AG09319 (cell line): ENCODE results near the gene PTPRN.

Experiments
- DNase-seq: peaks from one replicate; pipeline ENCODE4 v3.0.0-alpha.2; 2010; ENCODE audit warnings: low read depth; ENCODE audit errors: extremely low read depth
- TF ChIP-seq, protein P1 (sequence below): IDR thresholded peaks from 2 replicates; pipeline ENCODE4 v1.5.1; 2011; ENCODE audit warnings: low read depth, mild to moderate bottlenecking, inconsistent platforms, low read length, moderate library complexity

Gene PTPRN

DNA sequence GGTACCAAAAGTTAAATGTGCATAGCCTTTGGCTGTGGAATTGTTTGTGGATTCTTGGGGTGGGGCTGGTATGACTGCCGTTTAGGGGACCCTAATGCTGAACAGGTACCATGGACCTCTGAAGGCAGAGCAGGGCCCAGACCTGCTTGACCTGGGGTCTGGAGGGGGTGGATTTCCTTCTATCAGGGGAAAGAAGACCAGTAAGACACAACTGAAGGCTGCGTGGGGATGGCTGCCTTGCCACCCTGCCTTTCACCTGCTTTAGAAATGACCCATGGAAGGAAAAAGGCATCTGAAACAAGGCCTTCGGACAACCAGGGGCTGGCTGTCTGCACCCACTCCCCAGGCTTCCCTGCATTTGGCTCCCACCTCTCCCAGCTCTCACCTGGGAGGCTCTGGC is 41.0 kb upstream of the PTPRN start:
- no peak for DNase-seq

DNA sequence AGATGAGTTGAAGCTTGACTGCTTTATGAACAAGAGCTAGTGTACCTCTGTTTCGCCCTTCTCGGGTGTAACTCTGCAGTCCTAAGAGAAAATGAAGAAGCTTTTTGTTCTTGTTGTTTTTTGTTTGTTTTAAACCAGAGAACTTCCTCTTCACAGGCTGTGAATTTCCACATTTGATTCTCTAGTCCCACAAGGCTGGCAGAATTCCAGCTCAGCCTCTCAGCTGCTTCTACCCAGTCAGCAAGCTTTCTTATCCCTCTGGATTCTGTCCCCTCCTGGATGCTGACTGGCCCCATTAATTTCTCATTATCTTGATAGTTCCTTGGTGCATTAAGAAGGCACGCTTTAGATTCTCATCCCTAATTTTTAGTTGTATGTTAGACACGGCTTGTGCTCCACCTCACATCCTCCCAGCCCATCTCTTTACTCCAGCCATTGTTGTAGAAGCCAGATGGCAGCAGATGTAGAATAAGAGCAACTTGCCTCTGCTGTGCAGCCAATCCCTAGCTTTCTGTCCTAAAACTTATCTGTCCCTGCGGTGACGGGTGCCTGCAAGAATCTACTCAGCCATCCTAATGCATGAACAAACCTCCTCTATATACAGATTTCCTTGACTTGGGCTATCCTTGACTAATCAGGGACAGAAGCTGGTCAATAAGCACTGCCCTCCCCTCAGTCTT is 35.7 kb upstream of the PTPRN start:
- TF ChIP-seq, protein P1, sequence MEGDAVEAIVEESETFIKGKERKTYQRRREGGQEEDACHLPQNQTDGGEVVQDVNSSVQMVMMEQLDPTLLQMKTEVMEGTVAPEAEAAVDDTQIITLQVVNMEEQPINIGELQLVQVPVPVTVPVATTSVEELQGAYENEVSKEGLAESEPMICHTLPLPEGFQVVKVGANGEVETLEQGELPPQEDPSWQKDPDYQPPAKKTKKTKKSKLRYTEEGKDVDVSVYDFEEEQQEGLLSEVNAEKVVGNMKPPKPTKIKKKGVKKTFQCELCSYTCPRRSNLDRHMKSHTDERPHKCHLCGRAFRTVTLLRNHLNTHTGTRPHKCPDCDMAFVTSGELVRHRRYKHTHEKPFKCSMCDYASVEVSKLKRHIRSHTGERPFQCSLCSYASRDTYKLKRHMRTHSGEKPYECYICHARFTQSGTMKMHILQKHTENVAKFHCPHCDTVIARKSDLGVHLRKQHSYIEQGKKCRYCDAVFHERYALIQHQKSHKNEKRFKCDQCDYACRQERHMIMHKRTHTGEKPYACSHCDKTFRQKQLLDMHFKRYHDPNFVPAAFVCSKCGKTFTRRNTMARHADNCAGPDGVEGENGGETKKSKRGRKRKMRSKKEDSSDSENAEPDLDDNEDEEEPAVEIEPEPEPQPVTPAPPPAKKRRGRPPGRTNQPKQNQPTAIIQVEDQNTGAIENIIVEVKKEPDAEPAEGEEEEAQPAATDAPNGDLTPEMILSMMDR = no peak
- DNase-seq = no peak

More for the DNA sequence above, 41.0 kb upstream of the PTPRN start:
- TF ChIP-seq, protein P1 = no peak

DNA sequence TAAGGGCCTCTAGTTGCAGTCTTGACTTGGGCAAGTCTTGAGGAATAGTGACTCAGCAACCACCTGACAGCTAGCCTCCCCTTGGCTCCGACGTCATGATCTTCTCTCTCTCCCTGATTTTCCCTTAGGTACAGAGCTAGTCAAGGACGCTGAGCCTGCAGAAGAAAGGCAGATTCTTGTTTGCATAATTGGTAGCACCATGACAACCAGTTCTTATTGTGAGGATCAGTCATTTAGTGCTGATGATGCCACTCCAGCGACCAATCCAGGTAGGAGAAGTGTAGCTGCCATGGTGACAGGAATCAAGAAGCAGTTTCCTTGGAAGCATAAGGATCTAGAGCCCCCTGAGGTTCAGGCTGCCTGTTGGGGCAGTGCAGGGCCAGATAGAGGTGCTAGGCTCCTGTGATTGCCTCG is 26.2 kb upstream of the PTPRN start:
- DNase-seq = no peak
- TF ChIP-seq, protein P1 = no peak

DNA sequence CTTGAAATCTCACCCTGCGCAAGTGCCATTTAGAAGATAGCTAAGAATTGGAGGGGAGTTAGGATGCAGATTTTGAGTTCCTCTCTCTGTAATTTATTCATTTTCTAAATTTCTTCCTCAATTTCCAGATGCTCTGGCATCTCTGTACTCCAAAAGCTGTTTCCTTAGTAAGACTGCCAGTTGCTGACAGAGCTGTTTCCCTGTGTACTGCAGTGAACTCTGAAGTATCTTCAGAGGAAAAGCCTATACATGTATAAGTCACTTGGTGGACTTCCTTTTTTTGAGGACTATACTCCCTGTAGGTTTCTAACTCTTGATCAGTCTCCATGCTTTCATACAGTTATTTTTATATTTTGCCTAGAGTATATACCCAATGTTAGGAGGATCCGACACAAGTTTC is 24.9 kb upstream of the PTPRN start:
- TF ChIP-seq, protein P1 = no peak

DNA sequence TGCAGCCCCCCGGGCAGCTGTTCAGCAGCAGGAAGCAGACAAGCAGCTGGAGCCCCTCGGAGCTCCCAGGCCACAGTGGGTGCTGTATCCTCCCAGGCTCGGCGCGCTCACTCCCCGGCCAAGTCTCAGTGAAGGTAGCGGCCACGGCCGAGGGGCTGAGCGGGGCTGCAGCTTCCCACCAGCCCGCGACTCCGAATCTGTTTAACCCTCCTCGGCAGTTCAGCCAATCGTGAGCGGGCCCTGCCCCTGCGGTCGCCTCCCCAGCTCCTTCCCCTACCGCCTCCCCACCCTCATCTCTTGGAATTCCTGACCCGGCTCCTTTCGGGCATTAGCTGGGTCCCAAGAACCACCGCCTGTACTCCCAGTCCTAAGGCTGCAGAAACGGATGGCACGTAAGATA is 23.3 kb upstream of the PTPRN start, which contains the start of gene RESP18:
Gene RESP18 (minus strand): TSS at position 203 of the 400 bp plus-strand sequence.
- TF ChIP-seq, protein P1 = no peak
- DNase-seq = no peak

More for the DNA sequence above, 24.9 kb upstream of the PTPRN start:
- DNase-seq = no peak

DNA sequence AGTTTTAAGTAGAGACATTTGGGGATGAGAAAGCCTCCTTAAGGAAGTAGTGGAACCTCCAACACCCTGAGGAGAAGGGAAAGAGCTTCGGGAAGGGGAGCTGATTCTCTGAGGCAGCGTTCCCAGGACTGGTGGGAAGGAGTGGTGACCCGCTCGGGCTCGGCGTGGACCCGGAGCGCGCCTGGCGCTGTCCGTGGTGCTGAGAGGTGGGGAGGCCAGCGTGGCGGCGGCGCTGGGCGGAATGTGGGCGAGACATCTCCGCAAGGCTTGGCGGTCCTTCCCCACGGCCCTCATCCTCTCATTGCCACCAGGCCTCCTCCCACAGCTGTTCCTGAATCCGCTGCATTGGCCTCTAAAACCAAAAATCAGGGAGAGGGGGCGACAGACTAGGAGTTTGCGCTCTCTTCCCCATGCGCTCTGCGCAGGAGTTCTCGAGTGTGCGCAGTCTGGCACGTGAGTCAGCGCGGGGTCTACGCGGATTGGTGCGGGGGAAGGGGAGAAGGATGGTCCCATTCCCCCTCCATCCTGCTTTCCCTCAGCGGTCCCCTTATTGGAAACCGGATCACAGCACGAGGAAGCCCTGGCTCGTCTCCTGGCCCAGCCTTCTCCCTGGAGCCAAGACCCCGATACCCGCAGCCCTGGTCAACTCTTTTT is 22.5 kb upstream of the PTPRN start:
- TF ChIP-seq, protein P1 = no peak
- DNase-seq = no peak

DNA sequence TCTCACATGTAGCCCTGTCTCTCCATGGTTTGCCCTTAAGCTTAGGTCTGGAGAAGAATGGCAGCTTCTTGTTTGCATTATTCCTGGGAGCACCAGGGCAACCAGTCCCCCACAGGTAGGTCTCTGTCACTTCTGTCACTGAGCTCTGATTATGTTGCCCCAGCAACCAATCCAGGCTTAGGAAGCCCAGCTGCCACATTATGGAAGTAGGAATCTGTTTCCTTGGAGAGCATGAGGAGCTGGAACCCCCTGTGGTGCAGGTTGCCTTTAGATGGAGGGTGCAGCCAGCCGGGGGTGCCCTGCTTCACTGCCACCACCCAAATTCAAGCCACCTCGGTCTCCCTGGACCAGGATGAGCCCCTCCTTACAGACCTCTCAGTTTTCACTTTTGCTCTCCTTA is 18.5 kb upstream of the PTPRN start:
- DNase-seq = no peak
- TF ChIP-seq, protein P1 = no peak
